Measurements from ENCODE around the gene IL20. TPM values are rescaled to one million over a fixed set of nuclear protein-coding genes. Genes with fewer than 3 reads are reported as not detected.

IL20 gene
- total and polyA plus RNA-seq, 10 of the 15 experiments (the other 5 are each of a cell fraction or from before 2014, with no cell fraction given), result 0.08 to 0.13 TPM; not detected in 8

DNA sequence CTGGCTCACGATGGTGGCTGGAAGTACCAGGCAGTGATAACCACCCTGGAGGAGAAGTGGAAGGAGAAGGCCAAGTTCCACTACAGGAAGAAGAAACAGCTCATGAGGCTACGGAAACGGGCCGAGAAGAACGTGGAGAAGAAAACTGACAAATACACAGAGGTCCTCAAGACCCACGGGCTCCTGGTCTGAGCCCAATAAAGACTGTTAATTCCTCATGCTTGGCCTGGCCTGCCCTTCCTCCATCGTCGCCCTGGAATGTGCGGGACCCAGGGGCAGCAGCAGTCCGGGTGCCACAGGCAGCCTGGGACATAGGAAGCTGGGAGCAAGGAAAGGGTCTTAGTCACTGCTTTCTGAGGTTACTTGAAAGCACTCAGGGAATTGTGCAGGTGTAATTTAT lies 42.6 kb downstream of the IL20 start:
- Histone ChIP-seq H2AFZ (ENCODE audit: control insufficient read depth, low read depth, low read length) (no peak overlapping the region), H3K4me1 (ENCODE audit: control insufficient read depth, insufficient read depth, low read length) (peaks cover 16% of the 10 kb centered on the region), H3K79me2 (ENCODE audit: control insufficient read depth, insufficient read depth, low read length) (peaks cover 9% of the 10 kb centered on the region), H3K4me2 (ENCODE audit: control insufficient read depth, insufficient read depth) (no peak overlapping the region), H3K9ac (ENCODE audit: control insufficient read depth, insufficient read depth, low read length) (no peak overlapping the region), H3K9me3 (replicated peaks; ENCODE audit: control insufficient read depth, insufficient read depth, low read length) (no peaks in the 10 kb centered on the region), H3K27ac (ENCODE audit: control insufficient read depth, insufficient read depth) (no peak overlapping the region), H3K27me3 (replicated peaks in 1 of 2; ENCODE audit: control insufficient read depth in 2 of 2, insufficient read depth in 2 of 2, low read length in 1 of 2) (no peaks in the 10 kb centered on the region), H3K36me3 (ENCODE audit: control insufficient read depth in 2 of 2, insufficient read depth in 2 of 2, low read length in 1 of 2) (peaks cover 31 to 43% of the 10 kb centered on the region in 2 experiments), H4K20me1 (ENCODE audit: control insufficient read depth, insufficient read depth) (no peaks in the 10 kb centered on the region; the same call in 1 of the 2 replicates), H3K4me3 (no peak overlapping the region)
- BruUV-seq (replicated peaks), result TSS peak; percentile 2
- POLR2A ChIA-PET, result interaction anchor here (0.8 to 1.1 kb wide), 2 partner anchors 11 to 14 kb away, joined by 3 read pairs; partner anchors contain the start of gene FCMR
- DNase-seq (ENCODE audit: low read depth, low spot score) (no peak), ATAC-seq (no peak), FAIRE-seq (no peak)
- intact Hi-C loops (cut with micrococcal nuclease; ENCODE audit: unreplicated experiment), result no loop called here
- WGBS (ENCODE audit: insufficient coverage, insufficient replicate concordance, low lambda C conversion rate, missing lambda C conversion rate), result 94% methylated on average over 10 of the region's 10 CpGs
- CTCF ChIA-PET, result interaction anchor here (0.7 to 5.9 kb wide), 13 partner anchors 20 to 272 kb away, joined by 3 to 59 read pairs (median 5); partner anchors contain the start of gene DYRK3
- TF ChIP-seq POLR2AphosphoS2 (IDR thresholded peaks at IDR 0.05; ENCODE audit: low read depth, low read length) (0 out of 2 replicates have a peak, but pooled peaks have one; percentile 18), POLR2A (IDR thresholded peaks at IDR 0.05; ENCODE audit: low read depth, low read length) (peak; percentile 30; the same call in 1 of the 2 replicates)
- TF ChIP-seq, protein P1, sequence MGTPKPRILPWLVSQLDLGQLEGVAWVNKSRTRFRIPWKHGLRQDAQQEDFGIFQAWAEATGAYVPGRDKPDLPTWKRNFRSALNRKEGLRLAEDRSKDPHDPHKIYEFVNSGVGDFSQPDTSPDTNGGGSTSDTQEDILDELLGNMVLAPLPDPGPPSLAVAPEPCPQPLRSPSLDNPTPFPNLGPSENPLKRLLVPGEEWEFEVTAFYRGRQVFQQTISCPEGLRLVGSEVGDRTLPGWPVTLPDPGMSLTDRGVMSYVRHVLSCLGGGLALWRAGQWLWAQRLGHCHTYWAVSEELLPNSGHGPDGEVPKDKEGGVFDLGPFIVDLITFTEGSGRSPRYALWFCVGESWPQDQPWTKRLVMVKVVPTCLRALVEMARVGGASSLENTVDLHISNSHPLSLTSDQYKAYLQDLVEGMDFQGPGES (IDR thresholded peaks at IDR 0.05), result no peak
- SMC1A ChIA-PET (ENCODE audit: uncharacterized antibody, unreplicated experiment), result interaction anchor here (0.9 to 2.8 kb wide), 13 partner anchors 22 to 250 kb away, joined by 3 to 11 read pairs (median 5); no protein-coding TSS in a partner anchor
- RAD21 ChIA-PET (ENCODE audit: unreplicated experiment), result interaction anchor here (1.5 to 1.6 kb wide), 2 partner anchors 25 to 173 kb away, joined by 4 to 5 read pairs; no protein-coding TSS in a partner anchor
- in situ Hi-C loops (cut with MboI), result no loop called here

Data from GM12878 (cell line).